Ascending aorta (tissue), 2 donors: ENCODE results near the gene KCNJ9. TPM values are rescaled to one million over a fixed set of nuclear protein-coding genes. Genes with fewer than 3 reads are reported as not detected.

ENCODE experiments used
- DNase-seq, 2 donors: peaks; one replicate each; pipeline ENCODE4 v3.0.0-alpha.2; 2019; ENCODE audit warnings: low spot score in 2 of 2
- H3K27ac ChIP-seq, 2 donors: fragments of 200-600 bp; sonication (generic); one replicate each; pipeline ENCODE4 v1.5.1; 2016 to 2017; ENCODE audit warnings: mild to moderate bottlenecking in 1 of 2
- H3K27me3 ChIP-seq: fragments of 200-600 bp; sonication (generic); one replicate; pipeline ENCODE4 v1.5.1; 2017
- H3K36me3 ChIP-seq, 2 donors: fragments of 200-600 bp; sonication (generic); one replicate each; pipeline ENCODE4 v1.5.1; 2016
- H3K4me1 ChIP-seq, 2 donors: fragments of 200-600 bp; sonication (generic); one replicate each; pipeline ENCODE4 v1.5.1; 2016 to 2017; ENCODE audit warnings: mild to moderate bottlenecking in 1 of 2
- H3K4me3 ChIP-seq, 2 donors: fragments of 200-600 bp; sonication (generic); one replicate each; pipeline ENCODE4 v1.5.1; 2016 to 2017; ENCODE audit warnings: mild to moderate bottlenecking in 1 of 2
- H3K9me3 ChIP-seq, 2 donors: fragments of 200-600 bp; sonication (generic); one replicate each; pipeline ENCODE4 v1.5.1; 2016
- CTCF ChIP-seq, 3 experiments: fragments of 200-600 bp in 2 of 3; fragments of 450-650 bp in 1 of 3; sonication (generic) in 2 of 3; IDR thresholded peaks; one replicate each; pipeline ENCODE4 v1.5.1; 2016 to 2019; ENCODE audit warnings: antibody characterized with exemption in 3 of 3, mild to moderate bottlenecking in 1 of 3, moderate library complexity in 1 of 3
- intact Hi-C: fragments of 100-400 bp; cut with DNase I; formaldehyde crosslinking; loops from one replicate; pipeline ENCODE4 v1.15.1; 2023
- total RNA-seq: library from RNA; depleted of rRNA; stranded (reverse); fragments of >200 nt; gene quantifications from one replicate; pipeline ENCODE4 v1.1.0, GENCODE V29; 2016

KCNJ9 gene
- total RNA-seq, 1 donor from 2014 or later, result 1.2 TPM

GRCh38 chr1:160139840-160140239, 58.5 kb downstream of the KCNJ9 start:
- H3K36me3 ChIP-seq, result peaks cover 19 to 50% of the 10 kb centered on the region in 2 donors
- H3K27me3 ChIP-seq, result no peaks in the 10 kb centered on the region
- no peaks in the 10 kb centered on the region for H3K9me3 ChIP-seq
- no peak overlapping the region for H3K27ac ChIP-seq
- no peak overlapping the region for H3K4me3 ChIP-seq
- H3K4me1 ChIP-seq, result no peaks in the 10 kb centered on the region
- intact Hi-C loops, result no loop called here
- no peak for DNase-seq
- no peak for TF ChIP-seq CTCF (IDR thresholded peaks at IDR 0.05)

Other genes with a start within 250 kb of the KCNJ9 start
- gene VSIG8, start 218.9 kb upstream of the KCNJ9 start, total RNA-seq, result not detected
- not detected for gene CFAP45, start 181.4 kb upstream of the KCNJ9 start, total RNA-seq
- gene TAGLN2, start 156.0 kb upstream of the KCNJ9 start, total RNA-seq, result 363 TPM
- gene IGSF9, start 135.9 kb upstream of the KCNJ9 start, total RNA-seq, result 0.11 TPM
- not detected for gene SLAMF9, start 127.3 kb upstream of the KCNJ9 start, total RNA-seq
- 6.1 TPM for gene PIGM, start 49.5 kb upstream of the KCNJ9 start, total RNA-seq
- not detected for gene KCNJ10, start 11.4 kb upstream of the KCNJ9 start, total RNA-seq
- 37.9 TPM for gene IGSF8, start 17.1 kb downstream of the KCNJ9 start, total RNA-seq
- 316 TPM for gene ATP1A2, start 34.2 kb downstream of the KCNJ9 start, total RNA-seq
- gene ATP1A4, start 70.1 kb downstream of the KCNJ9 start, total RNA-seq, result not detected
- gene CASQ1, start 109.0 kb downstream of the KCNJ9 start, total RNA-seq, result not detected
- 178 TPM for gene PEA15, start 123.8 kb downstream of the KCNJ9 start, total RNA-seq
- gene DCAF8, start 181.0 kb downstream of the KCNJ9 start, total RNA-seq, result 68.9 TPM
- gene PEX19, start 203.6 kb downstream of the KCNJ9 start, total RNA-seq, result 36.6 TPM